ENCODE measurements around the gene MAP2K1. TPM values are rescaled to one million over a fixed set of nuclear protein-coding genes. Genes with fewer than 3 reads are reported as not detected.
"Not testable (repeated sequence)": the region's sequence is repeated elsewhere in the genome, so short reads cannot be mapped to it uniquely, and the experiment has no call there.

MAP2K1 gene
- total and polyA plus RNA-seq, 11 donors: 15.8 to 164 (median 39.3) TPM

GRCh38 chr15:66356359-66357236 lies 30.1 kb upstream of the MAP2K1 start, which contains the start of gene TIPIN:
Gene TIPIN, minus strand, starts transcription at chr15:66356685. Its CDS starts 3,738 bp downstream, at chr15:66352947.
- Histone ChIP-seq H3K27me3 (no peaks in the 10 kb centered on the region), H3K36me3 (peaks cover 0 to 13% (median 8%) of the 10 kb centered on the region in 9 donors), H3K27ac (peak within 1 kb of the TSS in 10 of 12 donors; percentile 32 to 84 (median 63)), H3K9me3 (no peaks in the 10 kb centered on the region), H3K4me3 (peak within 1 kb of the TSS; percentile 42 to 76 (median 62)), H3K4me1 (peaks cover 0 to 11% (median 6%) of the 10 kb centered on the region in 12 donors)
- TF ChIP-seq POLR2A (IDR thresholded peaks at IDR 0.05): peak in 1 of 2 donors; percentile 45
- no peak for TF ChIP-seq CTCF (IDR thresholded peaks at IDR 0.05)
- intact Hi-C loops (cut with DNase I): loop anchor here in 3 of 10 donors (1.0 to 10.0 kb wide), 3 partner anchors 138 to 142 kb away; partner anchors contain the start of gene SNAPC5 (in 2 of the 3)
- 7 to 9% (median 8%) methylated on average over 45 to 51 of the region's 51 CpGs for WGBS, 4 donors
- DNase-seq (peak; percentile 95 to 99 (median 96)), ATAC-seq (peak; percentile 98 to 99 (median 99))

GRCh38 chr15:66359740-66360139 lies 27.0 kb upstream of the MAP2K1 start:
- Histone ChIP-seq H3K9me3 (no peaks in the 10 kb centered on the region), H3K4me1 (peaks cover 0 to 13% (median 6%) of the 10 kb centered on the region in 12 donors), H3K27ac (no peak overlapping the region), H3K27me3 (no peaks in the 10 kb centered on the region), H3K4me3 (no peak overlapping the region), H3K36me3 (no peaks in the 10 kb centered on the region)
- DNase-seq (no peak), ATAC-seq (no peak)
- intact Hi-C loops (cut with DNase I): loop anchor here in 1 of 10 donors (10.0 kb wide), 1 partner anchor 135 kb away; the partner anchor contains the start of gene SNAPC5
- 88 to 91% (median 90%) methylated on average over 7 of the region's 7 CpGs for WGBS, 4 donors
- TF ChIP-seq CTCF (IDR thresholded peaks at IDR 0.05) (no peak), POLR2A (IDR thresholded peaks at IDR 0.05) (no peak)

GRCh38 chr15:66361745-66362460 lies 24.8 kb upstream of the MAP2K1 start:
- intact Hi-C loops (cut with DNase I); H3K4me1 ChIP-seq; DNase-seq; H3K4me3 ChIP-seq; H3K27me3 ChIP-seq; H3K36me3 ChIP-seq; H3K9me3 ChIP-seq; ATAC-seq: not testable (repeated sequence)
- WGBS, 4 donors: 83 to 87% (median 85%) methylated on average over 15 of the region's 15 CpGs
- peak overlapping the region in 1 of 12 donors; percentile 74 for H3K27ac ChIP-seq

DNA sequence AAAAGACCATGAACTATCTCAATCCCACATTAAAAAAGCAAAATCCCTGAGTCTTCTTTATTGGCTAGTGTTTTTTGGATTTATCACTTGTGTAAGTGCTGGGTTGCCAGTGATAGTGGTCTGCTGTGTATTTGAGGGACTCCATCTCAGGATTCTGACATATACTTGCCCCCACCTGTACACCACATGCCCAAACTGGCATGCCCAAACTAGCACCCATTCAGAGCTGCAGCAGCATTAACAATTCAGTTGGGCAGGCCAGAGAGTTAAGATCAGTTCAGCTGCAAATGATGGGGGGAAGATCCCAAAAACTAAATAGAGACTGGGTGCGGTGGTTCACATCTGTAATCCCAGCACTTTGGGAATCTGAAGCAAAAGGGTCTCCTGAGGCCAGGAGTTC lies 23.9 kb upstream of the MAP2K1 start:
- Histone ChIP-seq H3K36me3 (no peaks in the 10 kb centered on the region), H3K4me3 (no peak overlapping the region), H3K27me3 (no peaks in the 10 kb centered on the region), H3K4me1 (peaks cover 0 to 4% (median 0%) of the 10 kb centered on the region in 12 donors), H3K27ac (peak overlapping the region in 1 of 12 donors; percentile 74), H3K9me3 (no peaks in the 10 kb centered on the region)
- intact Hi-C loops (cut with DNase I): no loop called here
- WGBS, 4 donors: 95 to 100% (median 100%) methylated on average over 1 of the region's 1 CpG
- no peak for DNase-seq
- TF ChIP-seq POLR2A (IDR thresholded peaks at IDR 0.05) (no peak), CTCF (IDR thresholded peaks at IDR 0.05) (no peak)
- ATAC-seq: no peak
